ENCODE results near the gene CRADD. TPM values are rescaled to one million over a fixed set of nuclear protein-coding genes. Genes with fewer than 3 reads are reported as not detected.
"Not testable (repeated sequence)": the region's sequence is repeated elsewhere in the genome, so short reads cannot be mapped to it uniquely, and the experiment has no call there.

CRADD gene
- total RNA-seq, 1 donor = 12.5 TPM

DNA sequence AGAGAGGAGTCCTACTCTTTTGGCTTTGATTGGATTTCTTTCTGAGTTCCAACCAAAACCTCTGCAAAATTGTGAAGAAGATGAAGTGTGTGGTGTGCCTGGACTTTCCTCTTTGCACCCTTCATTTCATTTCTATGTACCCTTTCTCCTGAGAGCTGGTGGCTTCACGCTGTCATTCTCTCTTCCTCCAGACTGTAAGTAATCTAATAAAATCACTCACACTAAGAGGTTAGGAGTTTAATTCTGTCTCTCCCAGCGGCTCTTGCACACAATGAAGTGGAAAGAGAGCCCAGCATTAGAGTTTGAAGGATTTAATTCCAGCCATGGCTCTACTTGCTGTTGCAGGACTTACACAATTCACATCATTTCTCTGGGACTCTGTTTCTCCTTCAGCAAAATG lies 37.8 kb upstream of the CRADD start:
- no peak overlapping the region for H3K4me3 ChIP-seq (ENCODE audit: low read depth, low read length)
- TF ChIP-seq, protein P1, sequence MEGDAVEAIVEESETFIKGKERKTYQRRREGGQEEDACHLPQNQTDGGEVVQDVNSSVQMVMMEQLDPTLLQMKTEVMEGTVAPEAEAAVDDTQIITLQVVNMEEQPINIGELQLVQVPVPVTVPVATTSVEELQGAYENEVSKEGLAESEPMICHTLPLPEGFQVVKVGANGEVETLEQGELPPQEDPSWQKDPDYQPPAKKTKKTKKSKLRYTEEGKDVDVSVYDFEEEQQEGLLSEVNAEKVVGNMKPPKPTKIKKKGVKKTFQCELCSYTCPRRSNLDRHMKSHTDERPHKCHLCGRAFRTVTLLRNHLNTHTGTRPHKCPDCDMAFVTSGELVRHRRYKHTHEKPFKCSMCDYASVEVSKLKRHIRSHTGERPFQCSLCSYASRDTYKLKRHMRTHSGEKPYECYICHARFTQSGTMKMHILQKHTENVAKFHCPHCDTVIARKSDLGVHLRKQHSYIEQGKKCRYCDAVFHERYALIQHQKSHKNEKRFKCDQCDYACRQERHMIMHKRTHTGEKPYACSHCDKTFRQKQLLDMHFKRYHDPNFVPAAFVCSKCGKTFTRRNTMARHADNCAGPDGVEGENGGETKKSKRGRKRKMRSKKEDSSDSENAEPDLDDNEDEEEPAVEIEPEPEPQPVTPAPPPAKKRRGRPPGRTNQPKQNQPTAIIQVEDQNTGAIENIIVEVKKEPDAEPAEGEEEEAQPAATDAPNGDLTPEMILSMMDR (IDR thresholded peaks at IDR 0.05; ENCODE audit: insufficient read depth, low read depth, low read length) = no peak
- no peak for DNase-seq (ENCODE audit: low read depth)

DNA sequence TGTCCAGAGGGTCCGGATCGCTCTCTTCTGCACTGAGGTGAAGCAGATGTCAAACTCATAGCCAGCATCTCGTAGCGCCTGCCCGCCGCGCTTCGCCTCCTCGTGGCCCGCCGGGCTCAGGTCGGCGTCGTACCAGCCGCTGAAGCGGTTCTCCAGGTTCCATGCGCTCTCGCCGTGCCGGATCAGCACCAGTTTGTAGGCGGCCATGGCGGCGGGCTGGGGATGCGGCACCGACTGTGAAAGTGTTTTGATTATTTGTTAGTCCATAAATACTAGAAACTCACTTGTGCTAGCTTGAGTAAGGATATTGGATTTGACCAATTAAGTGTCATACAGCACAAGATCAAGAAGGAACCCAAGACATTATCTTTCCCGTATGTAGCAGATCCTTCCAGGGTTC lies 35.8 kb upstream of the CRADD start:
- DNase-seq (ENCODE audit: low read depth); H3K4me3 ChIP-seq (ENCODE audit: low read depth, low read length): not testable (repeated sequence)

- no peak for DNase-seq (ENCODE audit: low read depth)
- H3K4me3 ChIP-seq (ENCODE audit: low read depth, low read length) = no peak overlapping the region
- TF ChIP-seq, protein P1 (IDR thresholded peaks at IDR 0.05; ENCODE audit: insufficient read depth, low read depth, low read length) = no peak
Measured at GRCh38 chr12:93642751-93643150, 34.4 kb upstream of the CRADD start.

- no peak overlapping the region for H3K4me3 ChIP-seq (ENCODE audit: low read depth, low read length)
- peak; percentile 30 for DNase-seq (ENCODE audit: low read depth)
- TF ChIP-seq, protein P1 (IDR thresholded peaks at IDR 0.05; ENCODE audit: insufficient read depth, low read depth, low read length) = no peak
Measured at GRCh38 chr12:93645702-93646101, 31.5 kb upstream of the CRADD start.

- TF ChIP-seq, protein P1 (IDR thresholded peaks at IDR 0.05; ENCODE audit: insufficient read depth, low read depth, low read length) = no peak
- no peak for DNase-seq (ENCODE audit: low read depth)
- no peak overlapping the region for H3K4me3 ChIP-seq (ENCODE audit: low read depth, low read length)
Measured at GRCh38 chr12:93650626-93651025, 26.5 kb upstream of the CRADD start.

- TF ChIP-seq, protein P1 (IDR thresholded peaks at IDR 0.05; ENCODE audit: insufficient read depth, low read depth, low read length) = no peak
- no peak for DNase-seq (ENCODE audit: low read depth)
- no peak overlapping the region for H3K4me3 ChIP-seq (ENCODE audit: low read depth, low read length)
Measured at GRCh38 chr12:93653079-93653478, 24.1 kb upstream of the CRADD start.

GRCh38 chr12:93653712-93654111 lies 23.5 kb upstream of the CRADD start:
- TF ChIP-seq, protein P1 (IDR thresholded peaks at IDR 0.05; ENCODE audit: insufficient read depth, low read depth, low read length) = no peak
- H3K4me3 ChIP-seq (ENCODE audit: low read depth, low read length) = no peak overlapping the region
- DNase-seq (ENCODE audit: low read depth) = no peak
